ENCODE data around the gene CAPZA1.
A peak's percentile ranks its signal among the peaks of the same experiment; 100 is the strongest.

The CAPZA1 gene

GRCh38 chr1:112674986-112675727, 55.5 kb downstream of the CAPZA1 start:
- DNase-seq (ENCODE audit: low spot score) = peak; percentile 70
- in situ Hi-C loops (cut with MboI; ENCODE audit: low sequenced_read_pairs, unreplicated experiment) = no loop called here
- TF ChIP-seq, protein P1, sequence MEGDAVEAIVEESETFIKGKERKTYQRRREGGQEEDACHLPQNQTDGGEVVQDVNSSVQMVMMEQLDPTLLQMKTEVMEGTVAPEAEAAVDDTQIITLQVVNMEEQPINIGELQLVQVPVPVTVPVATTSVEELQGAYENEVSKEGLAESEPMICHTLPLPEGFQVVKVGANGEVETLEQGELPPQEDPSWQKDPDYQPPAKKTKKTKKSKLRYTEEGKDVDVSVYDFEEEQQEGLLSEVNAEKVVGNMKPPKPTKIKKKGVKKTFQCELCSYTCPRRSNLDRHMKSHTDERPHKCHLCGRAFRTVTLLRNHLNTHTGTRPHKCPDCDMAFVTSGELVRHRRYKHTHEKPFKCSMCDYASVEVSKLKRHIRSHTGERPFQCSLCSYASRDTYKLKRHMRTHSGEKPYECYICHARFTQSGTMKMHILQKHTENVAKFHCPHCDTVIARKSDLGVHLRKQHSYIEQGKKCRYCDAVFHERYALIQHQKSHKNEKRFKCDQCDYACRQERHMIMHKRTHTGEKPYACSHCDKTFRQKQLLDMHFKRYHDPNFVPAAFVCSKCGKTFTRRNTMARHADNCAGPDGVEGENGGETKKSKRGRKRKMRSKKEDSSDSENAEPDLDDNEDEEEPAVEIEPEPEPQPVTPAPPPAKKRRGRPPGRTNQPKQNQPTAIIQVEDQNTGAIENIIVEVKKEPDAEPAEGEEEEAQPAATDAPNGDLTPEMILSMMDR (IDR thresholded peaks at IDR 0.05; ENCODE audit: borderline replicate concordance, control extremely low read depth, extremely low read depth, insufficient read depth, missing control alignments) = no peak

- TF ChIP-seq, protein P1 (IDR thresholded peaks at IDR 0.05; ENCODE audit: borderline replicate concordance, control extremely low read depth, extremely low read depth, insufficient read depth, missing control alignments) = no peak
- in situ Hi-C loops (cut with MboI; ENCODE audit: low sequenced_read_pairs, unreplicated experiment) = no loop called here
- DNase-seq (ENCODE audit: low spot score) = no peak
These were observed 56.2 kb downstream of the CAPZA1 start for GRCh38 chr1:112675728-112676381.

DNA sequence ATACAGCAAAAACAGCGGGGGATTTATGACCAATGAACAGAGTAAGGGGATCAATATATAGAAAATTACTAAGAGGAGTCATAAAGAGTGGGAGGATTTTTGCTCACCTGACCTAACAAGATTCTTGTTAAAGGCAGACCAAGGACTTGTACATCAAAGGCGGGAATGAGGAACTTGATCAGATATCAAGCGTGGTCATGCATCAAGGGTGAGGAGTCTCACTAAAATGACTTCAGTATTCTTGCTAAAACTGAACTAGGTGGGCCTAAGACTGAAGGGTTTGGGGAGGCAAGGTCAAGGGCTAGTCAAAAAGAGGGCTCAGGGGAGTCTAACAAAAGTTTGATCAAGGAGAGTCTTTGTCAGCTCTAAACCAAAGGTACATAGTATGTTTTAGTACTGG, 56.9 kb downstream of the CAPZA1 start:
- no peak for DNase-seq (ENCODE audit: low spot score)
- TF ChIP-seq, protein P1 (IDR thresholded peaks at IDR 0.05; ENCODE audit: borderline replicate concordance, control extremely low read depth, extremely low read depth, insufficient read depth, missing control alignments) = no peak
- in situ Hi-C loops (cut with MboI; ENCODE audit: low sequenced_read_pairs, unreplicated experiment) = no loop called here

DNA sequence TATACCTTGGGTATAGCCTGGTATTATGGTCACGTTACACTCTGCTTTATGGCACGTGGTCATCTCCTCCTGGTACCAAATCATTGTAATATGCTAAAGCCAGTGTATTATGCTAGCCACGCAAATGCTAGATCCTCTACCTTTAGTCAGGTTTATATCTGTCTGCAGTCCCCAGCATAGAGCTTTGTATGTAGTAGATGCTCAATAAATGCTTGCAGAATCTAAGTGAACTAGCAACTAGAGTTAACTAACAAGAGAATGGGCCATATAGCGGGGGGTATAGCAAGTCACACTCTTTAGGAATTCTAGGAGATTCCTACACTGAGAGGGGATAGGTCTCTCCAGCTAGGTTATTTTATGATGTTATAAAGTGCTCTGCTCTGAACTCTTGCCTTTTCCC, 57.9 kb downstream of the CAPZA1 start:
- DNase-seq (ENCODE audit: low spot score) = no peak
- in situ Hi-C loops (cut with MboI; ENCODE audit: low sequenced_read_pairs, unreplicated experiment) = no loop called here

GRCh38 chr1:112678605-112679004, 59.0 kb downstream of the CAPZA1 start:
- DNase-seq (ENCODE audit: low spot score) = no peak
- in situ Hi-C loops (cut with MboI; ENCODE audit: low sequenced_read_pairs, unreplicated experiment) = no loop called here
- TF ChIP-seq, protein P1 (IDR thresholded peaks at IDR 0.05; ENCODE audit: borderline replicate concordance, control extremely low read depth, extremely low read depth, insufficient read depth, missing control alignments) = no peak

More for the DNA sequence above, 57.9 kb downstream of the CAPZA1 start:
- TF ChIP-seq, protein P1 (IDR thresholded peaks at IDR 0.05; ENCODE audit: borderline replicate concordance, control extremely low read depth, extremely low read depth, insufficient read depth, missing control alignments) = no peak

GRCh38 chr1:112685913-112686312, 66.3 kb downstream of the CAPZA1 start:
- in situ Hi-C loops (cut with MboI; ENCODE audit: low sequenced_read_pairs, unreplicated experiment) = no loop called here
- no peak for DNase-seq (ENCODE audit: low spot score)
- TF ChIP-seq, protein P1 (IDR thresholded peaks at IDR 0.05; ENCODE audit: borderline replicate concordance, control extremely low read depth, extremely low read depth, insufficient read depth, missing control alignments) = no peak

Measured in GM13976 (cell line).